Right lobe of liver (tissue), 6 donors: ENCODE results near the gene SLC16A10. TPM values are rescaled to one million over a fixed set of nuclear protein-coding genes. Genes with fewer than 3 reads are reported as not detected.

Experiments used
- ATAC-seq, 4 donors: fragments of 200-7000 bp; cut with Tn5 transposase; one replicate each; pipeline ENCODE4 v1.9.1; 2020; ENCODE audit warnings: mild to moderate bottlenecking in 4 of 4, moderate library complexity in 4 of 4
- DNase-seq, 3 donors: peaks; one replicate each; pipeline ENCODE4 v3.0.0-alpha.2; 2020
- H3K27ac ChIP-seq, 3 donors: fragments of 200-600 bp; one replicate each; pipeline ENCODE4 v1.8.0; 2022
- H3K27me3 ChIP-seq, 2 donors: fragments of 200-600 bp; one replicate each; pipeline ENCODE4 v1.8.0; 2022
- H3K36me3 ChIP-seq, 4 donors: fragments of 200-600 bp; sonication (generic) in 1 of 4; one replicate each; pipeline versions ENCODE4 v1.5.1 to v1.8.0; 2017 to 2022; ENCODE audit warnings: control low read depth in 1 of 4
- H3K4me1 ChIP-seq, 4 donors: fragments of 200-600 bp; sonication (generic) in 1 of 4; one replicate each; pipeline versions ENCODE4 v1.5.1 to v1.8.0; 2017 to 2022; ENCODE audit warnings: control low read depth in 1 of 4
- H3K4me3 ChIP-seq, 3 donors: fragments of 200-600 bp; one replicate each; pipeline ENCODE4 v1.8.0; 2022
- H3K9me3 ChIP-seq, 4 donors: fragments of 200-600 bp; sonication (generic) in 1 of 4; one replicate each; pipeline versions ENCODE4 v1.5.1 to v1.8.0; 2017 to 2022; ENCODE audit warnings: control low read depth in 1 of 4
- POLR2A ChIP-seq: fragments of 450-650 bp; IDR thresholded peaks from one replicate; pipeline ENCODE4 v1.6.1; 2017; ENCODE audit warnings: antibody characterized with exemption, mild to moderate bottlenecking
- WGBS: methylation state at CpG from one replicate; pipeline ENCODE4 v1.1.6; 2018; ENCODE audit warnings: low coverage, low lambda C conversion rate; ENCODE audit not compliant: insufficient coverage; ENCODE audit errors: missing lambda C conversion rate; 5-methylcytosine and 5-hydroxymethylcytosine counted together
- intact Hi-C, 2 donors: fragments of 100-400 bp; cut with DNase I; formaldehyde crosslinking; loops; one replicate each; pipeline versions ENCODE4 v1.11.2 to v1.14.1; 2022
- total RNA-seq, 6 experiments: library from RNA; depleted of rRNA in 2 of 6; stranded (reverse); fragments of >200 nt in 2 of 6; fragmentation: NEBNext Ultra II Directional in 3 of 6; extraction: Animal tissue kit (Norgen Biotek cat#: 25700) in 3 of 6; gene quantifications; one replicate each; pipeline versions ENCODE4 v1.1.0 to v1.2.4, GENCODE V29; 2016 to 2023
- TF ChIP-seq, protein P1 (sequence below), 4 donors: fragments of 200-600 bp in 3 of 4; fragments of 450-650 bp in 1 of 4; IDR thresholded peaks; one replicate each; pipeline versions ENCODE4 v1.5.1 to v1.8.0; 2016 to 2022; ENCODE audit warnings: antibody characterized with exemption in 4 of 4, mild to moderate bottlenecking in 2 of 4
- donor health status: DM: no; HTN: yes; CAD: no.
- donor health status: DM: no; HTN: no; CAD: no.
- donor health status: DM: no; HTN: no; CAD: no.
- donor health status: DM: no; HTN: yes; CAD: no.
- donor health status: DM: no; HTN: yes; CAD: no.

Gene SLC16A10
- total RNA-seq, 6 experiments from 2014 or later, result 2.9 to 15.8 (median 6.6) TPM

GRCh38 chr6:111210194-111210728 lies 123.0 kb downstream of the SLC16A10 start:
- no peaks in the 10 kb centered on the region for H3K9me3 ChIP-seq
- 9% methylated on average over 1 of the region's 1 CpG for WGBS
- peak; percentile 89 to 95 (median 92) for ATAC-seq
- no peaks in the 10 kb centered on the region for H3K27me3 ChIP-seq
- no peak for DNase-seq
- intact Hi-C loops, result loop anchor here in 1 of 2 donors (10.0 kb wide), 1 partner anchor 155 kb away; no protein-coding TSS in a partner anchor
- H3K27ac ChIP-seq, result no peak overlapping the region
- H3K36me3 ChIP-seq, result no peaks in the 10 kb centered on the region
- no peak for TF ChIP-seq POLR2A
- TF ChIP-seq, protein P1, sequence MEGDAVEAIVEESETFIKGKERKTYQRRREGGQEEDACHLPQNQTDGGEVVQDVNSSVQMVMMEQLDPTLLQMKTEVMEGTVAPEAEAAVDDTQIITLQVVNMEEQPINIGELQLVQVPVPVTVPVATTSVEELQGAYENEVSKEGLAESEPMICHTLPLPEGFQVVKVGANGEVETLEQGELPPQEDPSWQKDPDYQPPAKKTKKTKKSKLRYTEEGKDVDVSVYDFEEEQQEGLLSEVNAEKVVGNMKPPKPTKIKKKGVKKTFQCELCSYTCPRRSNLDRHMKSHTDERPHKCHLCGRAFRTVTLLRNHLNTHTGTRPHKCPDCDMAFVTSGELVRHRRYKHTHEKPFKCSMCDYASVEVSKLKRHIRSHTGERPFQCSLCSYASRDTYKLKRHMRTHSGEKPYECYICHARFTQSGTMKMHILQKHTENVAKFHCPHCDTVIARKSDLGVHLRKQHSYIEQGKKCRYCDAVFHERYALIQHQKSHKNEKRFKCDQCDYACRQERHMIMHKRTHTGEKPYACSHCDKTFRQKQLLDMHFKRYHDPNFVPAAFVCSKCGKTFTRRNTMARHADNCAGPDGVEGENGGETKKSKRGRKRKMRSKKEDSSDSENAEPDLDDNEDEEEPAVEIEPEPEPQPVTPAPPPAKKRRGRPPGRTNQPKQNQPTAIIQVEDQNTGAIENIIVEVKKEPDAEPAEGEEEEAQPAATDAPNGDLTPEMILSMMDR (IDR thresholded peaks at IDR 0.05), result peak; percentile 72 to 82 (median 78)
- no peaks in the 10 kb centered on the region for H3K4me1 ChIP-seq
- H3K4me3 ChIP-seq, result no peak overlapping the region

DNA sequence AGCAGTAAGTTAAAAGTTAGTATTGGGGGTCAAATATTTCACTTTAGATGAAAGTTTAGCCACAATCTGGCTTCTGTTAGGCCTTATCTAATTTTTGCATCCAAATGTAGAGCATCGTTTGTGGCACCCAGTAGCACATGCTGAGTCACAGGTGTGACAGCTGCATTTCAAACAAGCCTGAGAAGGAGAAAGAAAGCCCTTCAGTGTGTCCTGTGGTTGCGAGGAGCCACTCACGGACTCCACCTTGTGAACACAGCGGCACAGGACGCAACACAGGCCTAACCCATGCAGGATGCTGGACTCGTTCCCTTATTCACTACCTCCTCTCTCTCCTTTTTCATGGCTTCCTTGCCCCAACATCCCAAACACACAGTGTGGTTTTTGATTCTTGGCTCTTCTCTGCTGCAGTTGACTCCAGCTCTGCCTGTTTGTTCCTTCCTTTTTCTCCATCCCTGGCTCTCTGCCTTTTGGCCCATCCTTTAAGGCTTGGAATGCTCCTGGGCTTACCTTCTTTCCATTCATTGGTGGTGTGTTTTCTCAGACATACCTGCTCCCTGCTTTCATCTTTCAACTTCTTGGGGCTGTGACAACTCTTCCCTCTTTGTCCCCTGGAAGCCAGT lies 124.2 kb downstream of the SLC16A10 start:
- no peak overlapping the region for H3K4me3 ChIP-seq
- no peak for TF ChIP-seq POLR2A
- TF ChIP-seq, protein P1 (IDR thresholded peaks at IDR 0.05), result no peak
- intact Hi-C loops, result loop anchor here in 1 of 2 donors (10.0 kb wide), 1 partner anchor 157 kb away; no protein-coding TSS in a partner anchor
- no peaks in the 10 kb centered on the region for H3K4me1 ChIP-seq
- DNase-seq, result no peak
- ATAC-seq, result no peak
- H3K36me3 ChIP-seq, result no peaks in the 10 kb centered on the region
- 78% methylated on average over 6 of the region's 6 CpGs for whole genome bisulfite sequencing
- no peaks in the 10 kb centered on the region for H3K27me3 ChIP-seq
- no peak overlapping the region for H3K27ac ChIP-seq
- no peaks in the 10 kb centered on the region for H3K9me3 ChIP-seq

DNA sequence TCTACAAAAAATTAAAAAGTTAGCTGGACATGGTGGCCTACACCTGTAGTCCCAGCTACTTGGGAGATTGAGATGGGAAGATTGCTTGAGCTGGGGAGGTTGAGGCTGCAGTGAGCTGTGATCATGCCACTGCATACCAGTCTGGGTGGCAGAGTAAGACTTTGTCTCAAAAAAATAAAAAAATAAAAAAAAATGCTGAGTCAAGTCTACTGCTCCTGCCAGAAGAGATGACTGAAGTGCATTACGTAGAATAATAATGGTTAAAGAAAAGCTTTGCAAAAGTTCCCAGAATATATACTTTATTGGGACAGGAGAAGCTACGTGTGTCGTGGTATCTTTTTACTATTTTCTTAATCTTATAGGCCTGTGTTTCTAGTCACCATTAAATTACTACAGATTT lies 125.3 kb downstream of the SLC16A10 start:
- H3K27me3 ChIP-seq, result no peaks in the 10 kb centered on the region
- intact Hi-C loops, result loop anchor here in 1 of 2 donors (10.0 kb wide), 1 partner anchor 158 kb away; no protein-coding TSS in a partner anchor
- no peak overlapping the region for H3K4me3 ChIP-seq
- TF ChIP-seq, protein P1 (IDR thresholded peaks at IDR 0.05), result no peak
- TF ChIP-seq POLR2A, result no peak
- WGBS, result 77% methylated on average over 3 of the region's 3 CpGs
- H3K4me1 ChIP-seq, result no peaks in the 10 kb centered on the region
- ATAC-seq (no peak), DNase-seq (no peak)
- H3K9me3 ChIP-seq, result no peaks in the 10 kb centered on the region
- H3K27ac ChIP-seq, result no peak overlapping the region
- H3K36me3 ChIP-seq, result no peaks in the 10 kb centered on the region

DNA sequence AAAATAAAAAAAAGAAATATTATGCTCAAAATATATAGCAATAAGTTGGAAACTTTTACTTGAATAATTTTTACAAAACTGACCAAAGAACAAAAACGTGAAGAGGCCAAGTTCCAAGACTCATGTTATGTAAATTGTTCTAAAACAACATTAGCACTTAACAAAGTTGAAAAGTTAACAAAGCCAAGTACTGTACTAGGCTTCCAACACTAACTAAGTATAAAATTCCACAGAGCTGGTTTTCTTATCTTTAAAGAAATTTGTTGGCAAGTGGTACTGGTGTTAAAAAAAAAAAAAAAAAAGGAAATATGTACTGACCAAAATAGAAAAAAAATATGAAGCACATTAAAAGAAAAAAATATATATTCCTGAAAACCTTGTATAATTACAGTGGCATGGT lies 127.8 kb downstream of the SLC16A10 start:
- Histone ChIP-seq H3K4me1 (no peaks in the 10 kb centered on the region), H3K4me3 (no peak overlapping the region), H3K9me3 (no peaks in the 10 kb centered on the region), H3K27me3 (no peaks in the 10 kb centered on the region), H3K27ac (no peak overlapping the region), H3K36me3 (no peaks in the 10 kb centered on the region)
- intact Hi-C loops, result loop anchor here in 1 of 2 donors (10.0 kb wide), 1 partner anchor 160 kb away; no protein-coding TSS in a partner anchor
- WGBS, result 40% methylated on average over 1 of the region's 1 CpG
- no peak for DNase-seq
- TF ChIP-seq POLR2A, result no peak
- TF ChIP-seq, protein P1 (IDR thresholded peaks at IDR 0.05), result no peak
- no peak for ATAC-seq
